HG03460 (cell line): Measurements from ENCODE around the gene SPDYE1.

Experiments
- ATAC-seq: cut with Tn5 transposase; IDR thresholded peaks from one replicate; pipeline ENCODE4 v1.9.1; 2021; ENCODE audit not compliant: unreplicated experiment

SPDYE1 gene

GRCh38 chr7:44042221-44042620, 44.5 kb downstream of the SPDYE1 start:
- no peak for ATAC-seq

GRCh38 chr7:44043902-44044301, 46.2 kb downstream of the SPDYE1 start:
- no peak for ATAC-seq

GRCh38 chr7:44044315-44045225, 46.9 kb downstream of the SPDYE1 start, which contains the start of gene DBNL:
Gene DBNL (plus strand): TSS chr7:44044702. CDS start chr7:44044738, 36 bp downstream.
- ATAC-seq = peak; percentile 68

GRCh38 chr7:44045226-44046014, 47.7 kb downstream of the SPDYE1 start:
- ATAC-seq = no peak

GRCh38 chr7:44046321-44047061, 48.8 kb downstream of the SPDYE1 start:
- peak; percentile 65 for ATAC-seq

- no peak for ATAC-seq
Measured at GRCh38 chr7:44048031-44048795, 50.5 kb downstream of the SPDYE1 start.

- no peak for ATAC-seq
Measured at GRCh38 chr7:44050121-44050914, 52.6 kb downstream of the SPDYE1 start.

GRCh38 chr7:44050915-44051560, 53.3 kb downstream of the SPDYE1 start:
- no peak for ATAC-seq

GRCh38 chr7:44051611-44052220, 54.0 kb downstream of the SPDYE1 start:
- ATAC-seq = no peak

- no peak for ATAC-seq
Measured at GRCh38 chr7:44052771-44053365, 55.2 kb downstream of the SPDYE1 start.

- ATAC-seq = no peak
Measured at GRCh38 chr7:44056681-44057080, 59.0 kb downstream of the SPDYE1 start.

GRCh38 chr7:44057181-44057848, 59.6 kb downstream of the SPDYE1 start:
- no peak for ATAC-seq

- ATAC-seq = no peak
Measured at GRCh38 chr7:44057849-44058758, 60.4 kb downstream of the SPDYE1 start.

GRCh38 chr7:44058759-44059218, 61.1 kb downstream of the SPDYE1 start:
- ATAC-seq = no peak

- no peak for ATAC-seq
Measured at GRCh38 chr7:44059219-44060090, 61.8 kb downstream of the SPDYE1 start.
